NK-92 (cell line): ENCODE results near the gene LRPPRC.

Source experiments
- DNase-seq: peaks from one replicate; lab custom pipeline; 2025; ENCODE audit not compliant: unreplicated experiment; lab: John Stamatoyannopoulos, UW

Gene LRPPRC

DNA sequence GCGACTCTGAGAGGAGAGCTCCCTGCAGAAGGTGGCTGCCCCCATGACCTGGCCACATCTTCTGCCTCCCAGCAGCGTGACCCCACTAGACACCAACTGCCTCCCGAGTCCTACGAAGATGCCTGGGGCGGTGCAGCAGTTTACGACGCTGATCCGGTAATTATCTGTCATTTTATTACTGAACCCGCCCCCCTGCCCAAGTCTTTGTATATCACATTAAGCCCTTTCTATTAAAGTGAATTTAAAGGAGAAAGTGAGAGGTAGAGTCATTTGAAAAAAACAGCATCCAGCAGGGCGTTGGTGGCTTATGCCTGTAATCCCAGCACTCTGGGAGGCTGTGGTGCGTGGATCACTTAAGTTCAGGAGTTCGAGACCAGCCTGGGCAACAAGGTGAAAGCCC, 123.6 kb downstream of the LRPPRC start:
- DNase-seq: no peak

DNA sequence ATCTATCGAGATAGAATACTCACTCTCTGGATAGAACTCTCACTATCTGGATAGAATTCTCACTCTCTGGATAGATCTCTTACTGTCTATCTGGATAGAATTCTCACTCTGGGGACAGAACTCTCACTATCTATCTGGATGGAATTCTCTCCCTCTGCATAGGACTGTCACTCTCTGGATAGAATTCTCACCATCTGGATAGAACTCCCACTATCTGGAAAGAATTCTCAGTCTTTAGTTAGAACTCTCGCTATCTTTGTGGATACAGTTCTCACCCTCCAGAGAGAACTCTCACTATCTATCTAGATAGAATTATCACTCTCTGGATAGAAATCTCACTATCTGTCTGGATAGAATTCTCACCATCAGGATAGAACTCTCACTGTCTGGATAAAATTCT, 140.5 kb downstream of the LRPPRC start:
- DNase-seq: no peak

DNA sequence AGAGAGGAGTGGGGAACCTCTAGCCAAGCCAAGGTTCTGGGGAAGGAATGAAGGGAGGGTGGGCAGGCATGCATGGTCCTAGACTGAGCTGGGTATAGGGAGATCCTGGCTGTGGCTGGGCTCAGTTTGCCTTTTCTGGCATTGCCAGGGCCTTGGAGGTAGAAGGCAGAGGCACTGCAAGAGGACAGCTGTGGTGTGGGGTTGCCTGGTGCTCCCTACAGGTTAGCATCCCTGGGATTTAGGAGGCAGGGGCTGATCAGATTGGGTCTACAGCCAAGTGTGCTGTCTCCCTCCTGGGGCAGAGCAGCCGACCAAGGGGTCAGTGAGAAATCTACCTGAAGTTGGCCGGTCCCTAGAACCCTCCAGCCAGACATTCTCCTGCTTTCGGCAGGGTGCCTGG, 141.1 kb downstream of the LRPPRC start:
- DNase-seq: no peak

DNA sequence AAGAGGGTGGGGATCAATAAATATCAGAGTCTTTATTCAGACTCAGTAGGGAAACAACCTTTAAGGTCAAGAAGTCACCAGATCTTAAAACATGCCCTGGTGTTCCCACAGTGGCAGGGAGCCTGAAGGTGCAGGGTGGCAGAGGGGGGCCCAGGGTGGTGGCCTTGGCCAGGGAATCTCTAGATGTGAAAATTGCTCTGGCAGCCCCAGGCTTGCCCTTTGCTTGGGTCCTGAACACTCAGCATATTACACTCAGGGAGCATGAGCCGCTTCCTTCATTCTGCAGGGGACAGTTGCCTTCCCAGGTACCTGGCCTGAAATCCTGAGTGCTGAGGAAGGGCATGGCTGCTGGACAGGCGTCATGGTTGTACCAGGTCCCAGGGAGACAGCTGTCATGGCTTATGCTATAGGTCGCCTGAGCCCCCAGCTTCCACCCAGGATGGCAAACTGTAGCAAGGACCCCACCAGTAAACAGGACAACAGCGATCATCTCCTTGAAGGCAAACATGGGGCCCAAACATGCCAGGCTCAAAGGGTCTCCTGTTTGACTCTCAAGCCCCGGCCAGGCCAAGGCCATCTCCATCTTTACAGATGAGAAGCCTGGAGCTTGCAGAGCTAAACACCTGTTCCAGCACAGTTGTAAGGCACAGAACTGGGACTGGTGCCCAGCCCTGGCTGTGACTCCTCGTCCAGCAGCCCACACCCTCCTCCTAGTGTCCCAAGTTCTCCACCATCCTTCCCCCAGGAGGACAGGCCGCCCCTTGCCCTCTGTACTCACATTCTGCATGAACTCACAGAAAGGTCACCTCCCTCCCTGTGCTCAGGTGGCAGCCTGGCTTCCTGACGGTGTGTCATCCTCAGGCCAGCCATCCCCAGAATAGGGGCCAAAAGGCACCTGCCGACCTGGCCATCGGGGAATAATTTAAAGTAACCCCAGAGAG, 142.4 kb downstream of the LRPPRC start:
- no peak for DNase-seq

DNA sequence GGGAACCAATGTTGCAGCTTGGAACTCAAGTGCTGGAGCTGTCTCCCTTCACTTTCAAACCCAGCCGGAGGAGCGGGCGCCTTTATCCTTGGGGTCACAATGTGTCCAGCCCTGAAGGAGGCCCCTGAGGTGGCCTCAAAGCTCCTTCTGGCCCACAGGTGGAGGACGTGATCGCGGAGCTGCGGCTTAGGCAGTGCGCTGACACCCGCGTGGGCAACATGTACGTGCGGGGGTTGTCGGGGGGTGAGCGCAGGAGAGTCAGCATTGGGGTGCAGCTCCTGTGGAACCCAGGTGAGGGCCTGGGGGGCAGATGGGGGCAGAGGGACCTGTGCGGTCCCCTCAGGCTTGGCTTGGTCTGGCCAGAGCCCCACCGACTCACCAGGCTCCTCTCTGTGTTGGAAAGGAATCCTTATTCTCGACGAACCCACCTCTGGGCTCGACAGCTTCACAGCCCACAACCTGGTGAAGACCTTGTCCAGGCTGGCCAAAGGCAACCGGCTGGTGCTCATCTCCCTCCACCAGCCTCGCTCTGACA, 143.5 kb downstream of the LRPPRC start:
- DNase-seq: no peak

DNA sequence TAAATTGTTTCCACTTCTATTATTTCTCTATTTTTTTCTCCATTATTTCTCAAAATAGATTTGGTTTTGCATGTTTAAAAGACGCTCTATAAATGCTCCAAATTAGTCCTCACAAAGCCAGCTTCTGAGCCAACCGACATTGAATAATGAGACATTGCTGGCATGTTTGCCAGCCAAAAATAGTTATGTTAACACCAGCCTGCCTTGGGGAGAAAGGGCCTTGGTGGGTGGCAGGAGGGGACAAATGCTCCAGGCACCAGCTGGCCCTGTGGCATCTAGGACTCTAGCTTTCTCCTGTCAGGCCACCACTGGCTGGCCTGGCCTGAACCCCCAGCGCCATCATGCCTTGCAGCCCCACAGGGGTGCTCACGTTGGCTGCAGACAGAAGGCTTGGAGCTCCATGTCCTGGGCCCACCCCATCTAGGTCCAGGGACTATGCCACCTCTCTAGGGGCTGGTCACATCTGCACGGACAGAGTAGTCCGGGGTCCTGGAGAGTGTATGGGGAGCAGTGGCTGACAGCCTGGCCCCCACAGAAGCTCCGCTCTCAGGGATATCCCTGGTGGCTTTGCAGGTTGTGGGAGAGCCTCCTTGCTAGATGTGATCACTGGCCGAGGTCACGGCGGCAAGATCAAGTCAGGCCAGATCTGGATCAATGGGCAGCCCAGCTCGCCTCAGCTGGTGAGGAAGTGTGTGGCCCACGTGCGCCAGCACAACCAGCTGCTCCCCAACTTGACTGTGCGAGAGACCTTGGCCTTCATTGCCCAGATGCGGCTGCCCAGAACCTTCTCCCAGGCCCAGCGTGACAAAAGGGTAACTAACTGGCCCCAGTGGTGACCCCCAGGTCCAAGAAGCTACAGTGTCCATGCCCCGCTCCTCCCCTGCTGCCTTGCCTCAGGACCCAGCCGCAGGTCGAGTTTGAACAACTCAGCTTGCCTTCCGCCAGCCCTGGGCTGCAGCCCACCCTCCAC, 144.5 kb downstream of the LRPPRC start:
- DNase-seq: no peak

DNA sequence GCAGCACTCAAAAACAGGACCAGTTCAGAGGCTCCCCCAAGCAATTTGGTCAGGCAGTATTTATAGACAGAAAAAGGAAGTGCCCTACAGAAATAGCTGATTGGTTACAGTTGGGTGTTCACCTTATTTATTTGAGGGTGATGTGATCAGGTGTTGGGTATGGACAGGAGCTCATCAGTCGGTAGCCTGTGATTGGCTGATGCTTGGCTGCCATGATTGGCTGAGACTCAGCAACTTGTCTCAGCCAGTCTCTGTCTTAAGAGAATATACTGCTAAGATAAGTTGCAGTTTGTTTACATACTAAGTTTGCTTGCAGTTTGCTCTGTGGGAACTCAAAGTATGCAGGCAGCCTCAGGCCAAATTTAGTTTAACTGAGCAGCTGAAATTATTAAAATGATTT, 147.6 kb downstream of the LRPPRC start:
- DNase-seq: no peak

DNA sequence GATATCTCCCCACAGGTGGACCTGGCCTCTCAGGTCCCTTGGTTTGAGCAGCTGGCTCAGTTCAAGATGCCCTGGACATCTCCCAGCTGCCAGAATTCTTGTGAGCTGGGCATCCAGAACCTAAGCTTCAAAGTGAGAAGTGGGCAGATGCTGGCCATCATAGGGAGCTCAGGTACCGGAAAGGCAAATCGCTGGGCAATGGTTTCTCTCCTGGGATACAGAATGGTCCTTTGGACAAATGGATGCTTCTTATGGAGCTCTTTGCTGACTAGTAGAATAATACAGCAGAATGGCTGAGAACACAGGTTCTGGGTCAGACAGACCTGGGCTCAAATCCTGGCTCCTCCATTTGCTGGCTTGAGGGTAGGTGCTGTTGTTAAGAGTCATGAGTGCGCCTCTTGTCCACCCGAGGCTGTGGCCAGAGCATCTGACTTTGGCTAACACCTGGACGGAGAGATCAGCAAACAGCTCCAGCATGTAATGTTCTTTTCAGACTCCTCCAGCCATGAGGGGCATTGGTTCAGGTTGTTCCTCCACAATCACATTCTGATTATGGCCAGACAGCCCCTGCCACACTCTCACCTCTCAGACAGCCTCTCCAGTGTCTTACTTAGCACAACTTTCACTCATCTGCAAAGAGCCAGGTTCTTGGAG, 149.5 kb downstream of the LRPPRC start:
- DNase-seq: no peak

DNA sequence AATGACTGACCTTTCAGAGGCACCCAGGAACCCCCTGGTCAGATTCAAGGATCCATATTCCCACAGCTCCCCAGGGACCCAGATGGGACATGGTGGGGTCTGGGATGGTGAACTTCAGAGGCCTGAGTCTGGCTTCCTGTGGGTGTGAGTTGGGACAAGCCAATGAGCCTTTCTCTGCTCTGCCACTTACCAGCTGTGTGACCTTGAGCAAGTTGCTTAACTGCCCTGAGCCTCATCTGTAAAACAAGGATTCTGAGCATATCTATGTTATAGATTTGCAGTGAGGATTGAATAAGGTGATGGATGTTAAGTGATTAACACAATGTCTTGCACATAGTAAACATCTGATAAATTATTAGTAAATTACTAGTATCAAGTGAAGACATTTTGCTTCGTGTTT, 150.6 kb downstream of the LRPPRC start:
- no peak for DNase-seq

DNA sequence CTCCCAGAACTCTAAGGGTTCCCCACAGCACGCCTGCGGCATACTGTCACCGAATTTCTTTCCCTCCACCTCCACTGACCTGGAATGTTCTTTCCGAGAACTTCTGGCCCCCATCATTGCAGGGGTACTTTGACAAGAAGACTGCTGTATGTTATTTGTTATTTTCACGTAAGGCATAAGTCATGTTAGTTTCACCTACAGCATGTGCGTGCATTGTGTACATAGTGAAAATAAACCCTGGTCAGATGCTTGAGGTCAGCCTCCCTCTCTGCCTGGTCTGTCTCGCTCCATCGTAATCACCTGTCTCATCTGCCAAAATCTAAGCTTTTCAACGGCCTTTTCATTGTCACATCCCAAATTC, 152.9 kb downstream of the LRPPRC start:
- DNase-seq: no peak

DNA sequence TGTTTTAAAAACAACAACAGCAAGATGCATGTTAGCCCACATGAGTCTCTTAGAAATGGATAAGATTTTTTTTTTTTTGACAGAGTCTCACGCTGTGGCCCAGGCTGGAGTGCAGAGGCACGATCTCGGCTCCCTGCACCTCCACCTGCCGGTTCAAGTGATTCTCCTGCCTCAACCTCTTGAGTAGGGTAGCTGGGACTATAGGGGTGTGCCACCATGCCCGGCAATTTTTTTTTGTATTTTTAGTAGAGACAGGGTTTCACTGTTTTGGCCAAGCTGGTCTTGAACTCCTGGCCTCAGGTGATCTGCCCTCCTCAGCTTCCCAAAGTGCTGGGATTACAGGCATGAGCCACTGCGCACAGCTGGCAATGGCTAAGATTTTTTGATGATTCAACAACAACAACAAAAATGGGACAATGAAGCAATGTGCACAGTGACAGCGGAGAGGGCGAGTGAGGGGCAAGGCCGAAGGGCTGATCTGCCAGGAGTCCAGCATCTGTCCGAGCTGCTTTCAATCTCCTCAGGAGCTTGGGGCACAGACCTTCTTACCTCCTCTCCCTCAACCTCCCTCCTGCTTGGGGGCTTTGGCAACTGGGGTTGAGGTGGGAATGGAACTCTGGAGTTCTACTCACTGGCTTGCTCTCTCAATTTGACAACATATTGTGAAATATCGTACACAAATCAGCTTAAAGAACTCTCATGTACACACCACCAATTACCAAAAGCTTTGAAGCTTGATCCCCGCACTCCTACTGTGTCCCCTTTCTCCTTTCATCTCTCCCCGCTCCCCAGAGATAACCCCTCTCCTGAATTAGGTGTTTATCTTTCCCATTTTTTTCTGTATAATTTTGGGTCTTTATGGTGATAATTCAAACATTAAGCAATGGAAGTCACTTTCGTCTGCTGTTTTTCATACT, 153.6 kb downstream of the LRPPRC start:
- DNase-seq: no peak

DNA sequence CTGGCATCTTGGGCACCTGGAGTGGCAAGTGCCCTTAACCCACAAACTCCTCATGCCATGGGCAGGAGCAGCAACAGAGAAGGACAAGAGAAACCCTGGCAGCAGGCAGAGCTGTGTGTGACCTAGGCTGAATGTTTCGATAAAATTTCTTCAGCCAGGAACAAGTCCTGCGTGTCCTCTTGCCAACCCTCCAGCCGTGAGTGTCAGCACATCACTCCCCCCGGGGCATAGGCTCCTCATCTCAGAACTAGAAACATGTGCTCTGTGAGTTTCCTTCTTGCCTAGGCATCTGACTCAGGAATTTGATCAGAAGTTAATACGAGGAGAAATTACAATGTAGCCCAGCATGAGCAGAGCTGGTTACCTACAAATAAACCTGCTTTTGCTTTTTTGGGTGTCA, 154.8 kb downstream of the LRPPRC start:
- no peak for DNase-seq

DNA sequence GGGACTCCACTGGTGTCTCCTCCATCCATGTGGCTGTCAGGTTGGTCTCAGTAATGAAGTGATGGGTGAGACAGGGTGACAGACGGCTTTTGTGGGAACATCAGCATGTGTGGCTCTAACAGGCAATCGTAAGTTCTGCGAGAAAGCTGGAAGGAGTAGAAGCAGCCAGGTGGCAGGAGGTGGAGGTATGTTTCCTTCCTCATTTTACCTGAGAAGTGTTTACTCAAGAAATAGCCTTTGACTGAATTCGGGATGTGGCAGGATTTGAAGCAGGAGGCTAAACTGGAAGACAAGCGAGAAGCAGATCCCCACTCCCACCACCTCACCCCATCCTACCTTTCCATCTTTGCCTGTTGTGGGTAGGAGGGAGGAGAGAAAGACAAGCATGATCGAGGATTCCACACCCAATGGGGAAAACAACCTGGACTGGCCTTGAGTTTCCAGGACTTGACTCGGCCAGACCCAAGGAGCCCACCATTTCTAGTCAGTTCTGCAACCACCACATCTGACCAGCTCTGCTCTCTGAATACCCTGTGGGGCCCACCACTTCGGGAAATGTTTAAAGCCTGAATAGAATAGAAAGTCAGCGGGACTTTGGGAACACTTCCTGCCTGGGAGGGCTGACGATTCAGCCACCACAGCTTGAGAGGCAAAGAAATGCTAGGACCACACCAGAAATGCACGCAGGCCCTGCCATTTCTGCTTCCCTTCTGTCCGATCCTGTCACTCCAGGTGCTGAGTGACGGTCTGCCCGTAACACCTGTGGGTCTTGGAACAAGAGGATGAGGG, 155.8 kb downstream of the LRPPRC start:
- no peak for DNase-seq

DNA sequence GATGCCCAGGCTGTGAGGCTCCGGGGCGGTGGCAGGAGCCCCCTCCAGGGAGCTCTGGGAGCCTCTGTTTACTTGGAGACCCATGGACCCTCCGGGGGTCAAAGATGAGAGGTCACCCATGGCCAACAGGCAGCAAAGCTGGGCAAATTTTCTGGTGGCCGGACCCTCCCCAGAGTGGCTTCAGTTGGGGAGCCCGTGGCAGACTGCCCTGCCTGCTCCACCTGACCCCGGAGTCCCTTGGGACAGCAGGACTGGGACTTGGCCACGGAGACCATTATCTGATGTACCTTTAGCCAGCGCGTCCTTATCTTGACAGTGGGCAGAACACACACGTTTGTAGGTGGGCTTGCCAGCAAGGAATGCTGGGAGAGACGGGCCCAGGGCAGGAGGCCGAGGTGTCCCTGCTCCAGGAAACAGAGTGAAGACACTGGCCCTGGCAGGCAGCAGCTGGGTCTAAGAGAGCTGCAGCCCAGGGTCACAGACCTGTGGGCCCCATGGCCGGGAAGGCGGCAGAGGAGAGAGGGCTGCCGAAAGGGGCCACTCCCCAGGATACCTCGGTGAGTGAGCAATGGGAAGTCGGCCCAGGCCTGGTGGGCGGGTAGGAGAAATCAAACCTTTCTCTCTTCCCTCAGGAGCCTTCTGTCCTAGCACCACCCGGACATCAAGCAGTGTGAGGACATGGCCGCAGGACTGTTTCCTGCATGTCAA, 157.1 kb downstream of the LRPPRC start, which contains the start of the genes ABCG5 and ABCG8:
TSS of gene ABCG5 (minus strand) at position 280 of the 708 bp plus-strand sequence. CDS start at position 120, 160 bp downstream.
TSS of gene ABCG8 (plus strand) at position 412 of the 708 bp plus-strand sequence. CDS start at position 495, 83 bp downstream.
- no peak for DNase-seq

DNA sequence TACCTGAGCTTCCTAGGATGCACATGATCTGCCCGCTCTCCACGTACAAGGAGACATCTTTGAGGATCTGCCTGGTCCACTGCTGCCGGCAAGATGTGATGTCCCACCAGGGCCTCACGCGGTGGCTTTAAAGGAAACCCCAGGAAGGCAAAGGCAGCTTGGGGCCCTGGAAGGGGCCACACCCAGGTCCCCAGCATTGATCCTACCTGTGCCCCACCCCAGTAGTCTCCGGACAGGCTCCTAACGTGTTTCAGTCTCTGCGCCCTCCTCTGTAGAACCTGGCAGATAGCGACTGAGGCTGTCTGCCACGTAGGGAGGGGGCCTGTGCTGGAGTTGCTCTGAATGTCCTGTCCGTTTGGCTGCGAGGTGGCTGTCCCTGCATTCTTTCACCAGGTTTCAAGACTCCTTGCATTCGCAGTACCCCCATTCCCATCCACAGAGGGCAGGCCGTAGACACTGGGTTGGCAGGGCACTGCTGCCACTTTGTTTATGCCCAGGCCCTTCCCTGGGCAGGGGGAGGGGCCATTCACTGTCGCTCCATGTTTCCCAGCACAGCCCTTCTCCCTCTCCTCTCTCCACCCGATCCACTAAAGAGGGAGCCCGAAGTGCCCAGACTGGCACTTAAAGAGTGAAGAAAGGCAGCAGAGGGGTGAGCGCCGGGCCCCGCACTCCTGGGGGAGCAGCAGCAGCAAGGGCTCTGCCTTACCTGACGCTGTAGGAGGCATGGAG, 157.8 kb downstream of the LRPPRC start:
- no peak for DNase-seq

DNA sequence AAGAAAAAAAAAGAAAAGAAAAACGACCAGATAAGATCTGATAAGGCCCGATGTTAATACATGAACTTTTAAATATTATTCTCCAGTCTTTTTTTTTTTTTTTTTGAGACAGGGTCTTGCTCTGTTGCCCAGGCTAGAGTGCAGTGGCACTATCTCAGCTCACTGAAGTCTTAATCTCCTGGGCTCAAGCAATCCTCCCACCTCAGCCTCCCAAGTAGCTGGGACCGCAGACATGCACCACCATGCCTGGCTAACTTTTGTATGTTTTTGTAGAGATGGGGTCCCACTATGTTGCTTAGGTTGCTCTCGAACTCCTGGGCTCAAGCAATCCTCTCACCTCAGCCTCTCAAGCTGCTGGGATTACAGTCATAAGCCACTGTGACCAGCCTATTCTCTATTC, 158.8 kb downstream of the LRPPRC start:
- DNase-seq: no peak
